ENCODE data around the gene NUDT13. TPM values are rescaled to one million over a fixed set of nuclear protein-coding genes. Genes with fewer than 3 reads are reported as not detected.

NUDT13 gene
- total RNA-seq, 6 experiments from 2014 or later: 1.8 to 4.2 (median 2.1) TPM

DNA sequence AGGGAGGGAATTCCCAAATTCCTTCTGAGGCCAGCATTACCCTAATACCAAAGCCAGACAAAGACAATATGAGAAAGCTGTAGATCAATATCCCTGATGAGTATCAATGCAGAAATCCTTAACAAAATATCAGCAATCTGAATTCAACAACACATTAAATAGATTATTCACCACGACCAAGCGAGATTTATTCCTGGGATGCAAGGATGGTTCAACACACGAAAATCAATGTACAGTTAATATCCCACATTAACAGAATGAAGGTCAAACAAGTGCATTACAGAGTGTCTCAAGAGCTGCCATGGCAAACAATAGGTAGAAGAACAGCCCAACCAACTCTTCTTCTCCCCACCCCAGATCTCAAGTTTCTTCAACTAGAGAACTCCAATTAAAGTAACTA, 51.4 kb downstream of the NUDT13 start:
- TF ChIP-seq POLR2A (IDR thresholded peaks at IDR 0.05) (no peak), CTCF (IDR thresholded peaks at IDR 0.05) (no peak)
- no peak overlapping the region for H3K4me3 ChIP-seq
- 85% methylated on average over 3 of the region's 3 CpGs for WGBS (ENCODE audit: insufficient coverage, low coverage, low lambda C conversion rate, missing lambda C conversion rate)
- intact Hi-C loops (cut with DNase I): no loop called here
- no peaks in the 10 kb centered on the region for H3K4me1 ChIP-seq
- DNase-seq (no peak), ATAC-seq (no peak)
- H3K27me3 ChIP-seq: no peaks in the 10 kb centered on the region
- peaks cover 0 to 15% (median under 1%) of the 10 kb centered on the region in 4 donors for H3K36me3 ChIP-seq
- H3K27ac ChIP-seq: no peak overlapping the region
- no peaks in the 10 kb centered on the region for H3K9me3 ChIP-seq

GRCh38 chr10:73163096-73163495, 52.8 kb downstream of the NUDT13 start:
- Histone ChIP-seq H3K4me1 (peaks cover 0 to 5% (median 0%) of the 10 kb centered on the region in 4 donors), H3K36me3 (peaks cover 0 to 9% (median 0%) of the 10 kb centered on the region in 4 donors), H3K27ac (no peak overlapping the region), H3K27me3 (no peaks in the 10 kb centered on the region), H3K4me3 (no peak overlapping the region), H3K9me3 (no peaks in the 10 kb centered on the region)
- TF ChIP-seq POLR2A (IDR thresholded peaks at IDR 0.05) (no peak), CTCF (IDR thresholded peaks at IDR 0.05) (no peak)
- WGBS (ENCODE audit: insufficient coverage, low coverage, low lambda C conversion rate, missing lambda C conversion rate): 88% methylated on average over 2 of the region's 2 CpGs
- DNase-seq (no peak), ATAC-seq (no peak)
- intact Hi-C loops (cut with DNase I): no loop called here

DNA sequence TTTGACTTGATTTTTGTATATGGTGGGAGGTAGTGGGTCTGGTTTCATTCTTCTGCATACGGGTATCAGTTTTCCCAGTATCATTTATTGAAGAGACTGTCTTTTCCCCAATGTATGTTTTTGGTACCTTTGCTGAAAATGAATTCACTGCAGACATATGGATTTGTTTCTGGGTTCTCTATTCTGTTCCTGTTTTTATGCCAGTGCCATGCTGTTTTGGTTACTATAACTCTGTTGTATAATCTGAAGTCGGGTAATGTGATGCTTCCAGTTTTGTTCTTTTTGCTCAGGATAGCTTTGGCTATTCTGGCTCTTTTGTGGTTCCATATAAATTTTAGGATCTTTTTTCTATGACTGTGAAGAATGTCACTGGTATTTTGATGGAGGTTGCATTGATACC, 56.7 kb downstream of the NUDT13 start:
- 80% methylated on average over 2 of the region's 2 CpGs for WGBS (ENCODE audit: insufficient coverage, low coverage, low lambda C conversion rate, missing lambda C conversion rate)

GRCh38 chr10:73167458-73167782, 57.2 kb downstream of the NUDT13 start:
- Histone ChIP-seq H3K4me1 (peaks cover 0 to 14% (median 3%) of the 10 kb centered on the region in 4 donors), H3K27ac (peak overlapping the region; percentile 87 to 93 (median 91)), H3K36me3 (peaks cover 0 to 5% (median 0%) of the 10 kb centered on the region in 4 donors), H3K4me3 (peak overlapping the region; percentile 76 to 86 (median 80)), H3K9me3 (no peaks in the 10 kb centered on the region), H3K27me3 (no peaks in the 10 kb centered on the region)
- no peak for TF ChIP-seq CTCF (IDR thresholded peaks at IDR 0.05)
- no peak for TF ChIP-seq POLR2A (IDR thresholded peaks at IDR 0.05)
- DNase-seq (no peak), ATAC-seq (no peak)
- WGBS (ENCODE audit: insufficient coverage, low coverage, low lambda C conversion rate, missing lambda C conversion rate): 2% methylated on average over 5 of the region's 5 CpGs
- intact Hi-C loops (cut with DNase I): no loop called here

More for the DNA sequence above, 56.7 kb downstream of the NUDT13 start:
- Histone ChIP-seq H3K27me3 (no peaks in the 10 kb centered on the region), H3K27ac (peak overlapping the region in 1 of 3 donors; percentile 93), H3K36me3 (peaks cover 0 to 5% (median 0%) of the 10 kb centered on the region in 4 donors), H3K4me1 (peaks cover 0 to 14% (median 3%) of the 10 kb centered on the region in 4 donors), H3K9me3 (no peaks in the 10 kb centered on the region), H3K4me3 (peak overlapping the region; percentile 76 to 86 (median 80))
- DNase-seq (no peak), ATAC-seq (no peak)
- TF ChIP-seq CTCF (IDR thresholded peaks at IDR 0.05) (no peak), POLR2A (IDR thresholded peaks at IDR 0.05) (no peak)
- intact Hi-C loops (cut with DNase I): no loop called here

Data from right lobe of liver (tissue), 6 donors.